ENCODE data around the gene SCAMP2. TPM values are rescaled to one million over a fixed set of nuclear protein-coding genes. Genes with fewer than 3 reads are reported as not detected.
A peak's percentile ranks its signal among the peaks of the same experiment; 100 is the strongest.

Gene SCAMP2
- total RNA-seq, 2 experiments from 2014 or later, result 56.1 to 56.9 TPM

DNA sequence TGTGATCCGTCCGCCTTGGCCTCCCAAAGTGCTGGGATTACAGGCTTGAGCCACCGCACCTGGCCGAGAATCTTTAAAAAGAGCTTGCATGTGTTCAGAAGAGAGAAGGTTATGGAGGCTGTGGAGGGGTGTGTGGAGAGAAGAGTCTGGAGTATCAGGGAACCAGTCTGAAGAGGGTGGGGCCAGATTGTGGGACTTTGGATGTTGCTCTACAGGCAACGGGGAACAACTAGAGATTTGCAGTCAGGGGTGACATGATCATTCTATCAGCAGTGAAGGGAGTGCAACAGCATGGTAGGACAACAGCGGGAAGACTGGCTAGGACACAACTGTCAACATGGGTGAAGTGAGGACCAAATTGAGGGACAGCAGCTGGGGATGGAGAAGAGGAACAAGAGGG, 8.9 kb downstream of the SCAMP2 start:
- Histone ChIP-seq H3K4me1 (ENCODE audit: insufficient read depth, low read length) (peaks cover 74% of the 10 kb centered on the region), H3K9me3 (ENCODE audit: control insufficient read depth in 1 of 2, insufficient read depth in 1 of 2, low read length in 2 of 2) (no peaks in the 10 kb centered on the region), H3K27ac (ENCODE audit: low read depth in 1 of 2, low read length in 2 of 2) (peak overlapping the region in 1 of 2 donors; percentile 25), H3K36me3 (ENCODE audit: insufficient read depth, low read length) (peaks cover 18% of the 10 kb centered on the region), H3K4me3 (ENCODE audit: low read length) (no peak overlapping the region), H3K27me3 (ENCODE audit: control insufficient read depth in 1 of 2, insufficient read depth in 2 of 2, low read length in 2 of 2) (no peaks in the 10 kb centered on the region)
- Mint-ChIP-seq H3K4me3 (peak overlapping the region; percentile 1), H3K9me3 (no peaks in the 10 kb centered on the region), H3K27ac (peak overlapping the region; percentile 62), H3K4me1 (ENCODE audit: low read depth) (peaks cover 54% of the 10 kb centered on the region), H3K27me3 (no peaks in the 10 kb centered on the region), H3K36me3 (ENCODE audit: low read depth) (peaks cover 41% of the 10 kb centered on the region)
- intact Hi-C loops (cut with DNase I, micrococcal nuclease), result no loop called here
- TF ChIP-seq, protein P1, sequence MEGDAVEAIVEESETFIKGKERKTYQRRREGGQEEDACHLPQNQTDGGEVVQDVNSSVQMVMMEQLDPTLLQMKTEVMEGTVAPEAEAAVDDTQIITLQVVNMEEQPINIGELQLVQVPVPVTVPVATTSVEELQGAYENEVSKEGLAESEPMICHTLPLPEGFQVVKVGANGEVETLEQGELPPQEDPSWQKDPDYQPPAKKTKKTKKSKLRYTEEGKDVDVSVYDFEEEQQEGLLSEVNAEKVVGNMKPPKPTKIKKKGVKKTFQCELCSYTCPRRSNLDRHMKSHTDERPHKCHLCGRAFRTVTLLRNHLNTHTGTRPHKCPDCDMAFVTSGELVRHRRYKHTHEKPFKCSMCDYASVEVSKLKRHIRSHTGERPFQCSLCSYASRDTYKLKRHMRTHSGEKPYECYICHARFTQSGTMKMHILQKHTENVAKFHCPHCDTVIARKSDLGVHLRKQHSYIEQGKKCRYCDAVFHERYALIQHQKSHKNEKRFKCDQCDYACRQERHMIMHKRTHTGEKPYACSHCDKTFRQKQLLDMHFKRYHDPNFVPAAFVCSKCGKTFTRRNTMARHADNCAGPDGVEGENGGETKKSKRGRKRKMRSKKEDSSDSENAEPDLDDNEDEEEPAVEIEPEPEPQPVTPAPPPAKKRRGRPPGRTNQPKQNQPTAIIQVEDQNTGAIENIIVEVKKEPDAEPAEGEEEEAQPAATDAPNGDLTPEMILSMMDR (IDR thresholded peaks at IDR 0.05), result no peak
- ATAC-seq (ENCODE audit: poor library complexity) (no peak), DNase-seq (no peak)
- ChIA-PET CTCF (interaction anchor here (0.6 to 1.1 kb wide), 2 partner anchors 37 to 42 kb away, joined by 3 read pairs; partner anchors contain the start of gene FAM219B), POLR2A (interaction anchor here (1.0 kb wide), 1 partner anchor 85 kb away, joined by 3 read pairs; no protein-coding TSS in a partner anchor)

DNA sequence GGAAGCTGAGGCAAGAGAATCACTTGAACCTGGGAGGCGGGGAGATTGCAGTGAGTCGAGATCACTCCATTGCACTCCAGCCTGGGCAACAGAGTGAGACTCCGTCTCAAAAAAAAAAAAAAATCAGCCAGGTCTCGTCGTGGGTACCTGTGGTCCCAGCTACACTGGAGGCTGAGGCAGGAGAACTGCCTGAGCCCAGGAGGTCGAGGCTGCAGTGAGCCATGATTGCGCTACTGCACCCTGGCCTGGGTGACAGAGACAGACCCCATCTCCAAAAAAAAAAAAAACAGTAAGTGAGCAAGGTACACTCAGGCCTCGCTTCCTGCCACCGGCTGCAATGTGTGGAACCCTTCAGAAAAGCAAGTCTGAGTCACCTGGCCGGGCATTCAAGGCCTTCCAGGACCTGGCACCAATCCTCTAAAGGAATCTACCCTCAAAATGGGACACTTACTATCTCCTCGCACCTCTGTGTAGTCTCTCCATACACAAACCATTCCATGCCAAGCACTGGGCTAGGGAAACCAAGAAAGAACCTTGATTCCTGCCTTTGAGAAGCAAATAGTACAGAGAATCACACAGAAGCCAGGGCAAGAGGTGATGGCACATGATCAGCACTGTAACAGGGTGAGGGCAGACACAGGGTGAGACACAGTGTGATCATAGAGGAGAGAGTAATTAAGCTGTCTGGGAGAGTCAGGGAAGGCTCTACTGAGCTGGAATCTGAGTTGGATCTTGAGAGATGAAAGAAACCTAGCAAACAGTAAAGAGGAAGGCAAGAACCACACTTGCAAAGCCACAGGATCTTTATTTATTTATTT, 9.7 kb downstream of the SCAMP2 start:
- Histone ChIP-seq H3K27ac (ENCODE audit: low read depth in 1 of 2, low read length in 2 of 2) (peak overlapping the region in 1 of 2 donors; percentile 36), H3K36me3 (ENCODE audit: insufficient read depth, low read length) (peaks cover 18% of the 10 kb centered on the region), H3K27me3 (ENCODE audit: control insufficient read depth in 1 of 2, insufficient read depth in 2 of 2, low read length in 2 of 2) (no peaks in the 10 kb centered on the region), H3K4me3 (ENCODE audit: low read length) (no peak overlapping the region), H3K9me3 (ENCODE audit: control insufficient read depth in 1 of 2, insufficient read depth in 1 of 2, low read length in 2 of 2) (no peaks in the 10 kb centered on the region), H3K4me1 (ENCODE audit: insufficient read depth, low read length) (peaks cover 75% of the 10 kb centered on the region)
- TF ChIP-seq, protein P1 (IDR thresholded peaks at IDR 0.05), result no peak
- peak overlapping the region; percentile 62 for H3K27ac Mint-ChIP-seq
- H3K36me3 Mint-ChIP-seq (ENCODE audit: low read depth), result peaks cover 43% of the 10 kb centered on the region
- peaks cover 53% of the 10 kb centered on the region for H3K4me1 Mint-ChIP-seq (ENCODE audit: low read depth)
- peak overlapping the region; percentile 13 for H3K4me3 Mint-ChIP-seq
- peak in 1 of 14 experiments; percentile 38 for DNase-seq
- intact Hi-C loops (cut with DNase I, micrococcal nuclease), result no loop called here
- POLR2A ChIA-PET, result interaction anchor here (1.0 kb wide), 1 partner anchor 84 kb away, joined by 3 read pairs; no protein-coding TSS in a partner anchor
- H3K27me3 Mint-ChIP-seq, result no peaks in the 10 kb centered on the region
- peak; percentile 37 for ATAC-seq (ENCODE audit: poor library complexity)
- CTCF ChIA-PET, result interaction anchor here (0.7 to 1.1 kb wide), 2 partner anchors 38 to 231 kb away, joined by 3 read pairs; no protein-coding TSS in a partner anchor
- H3K9me3 Mint-ChIP-seq, result no peaks in the 10 kb centered on the region

DNA sequence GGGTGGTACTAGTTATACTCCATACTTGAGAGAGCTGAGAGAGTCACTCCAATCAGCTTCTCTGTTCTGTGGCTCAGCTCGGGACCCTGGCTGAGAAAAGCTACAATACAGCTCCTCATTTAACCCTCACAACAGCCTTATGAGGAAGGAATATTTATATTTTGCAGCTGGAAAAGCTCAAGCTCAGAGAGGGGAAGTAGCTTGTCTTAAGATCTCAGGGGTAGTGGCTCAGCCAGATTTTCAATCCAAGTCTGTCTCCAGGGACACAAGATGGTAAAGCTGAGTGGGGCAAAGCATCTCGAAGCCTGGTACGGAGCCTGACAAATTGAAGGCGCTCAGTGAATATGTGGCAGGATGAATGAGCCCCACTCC, 14.8 kb downstream of the SCAMP2 start:
- no peaks in the 10 kb centered on the region for H3K9me3 Mint-ChIP-seq
- intact Hi-C loops (cut with DNase I, micrococcal nuclease), result no loop called here
- no peak for DNase-seq
- Histone ChIP-seq H3K27ac (ENCODE audit: low read depth in 1 of 2, low read length in 2 of 2) (peak overlapping the region in 1 of 2 donors; percentile 12), H3K4me3 (ENCODE audit: low read length) (no peak overlapping the region), H3K36me3 (ENCODE audit: insufficient read depth, low read length) (peaks cover 27% of the 10 kb centered on the region), H3K4me1 (ENCODE audit: insufficient read depth, low read length) (peaks cover 50% of the 10 kb centered on the region), H3K9me3 (ENCODE audit: control insufficient read depth in 1 of 2, insufficient read depth in 1 of 2, low read length in 2 of 2) (no peaks in the 10 kb centered on the region), H3K27me3 (ENCODE audit: control insufficient read depth in 1 of 2, insufficient read depth in 2 of 2, low read length in 2 of 2) (no peaks in the 10 kb centered on the region)
- no peak for ATAC-seq (ENCODE audit: poor library complexity)
- H3K36me3 Mint-ChIP-seq (ENCODE audit: low read depth), result peaks cover 34% of the 10 kb centered on the region
- ChIA-PET POLR2A (interaction anchor here (0.6 to 1.7 kb wide), 6 partner anchors 9 to 43 kb away, joined by 3 to 5 read pairs (median 4); no protein-coding TSS in a partner anchor), CTCF (interaction anchor here (1.2 to 1.6 kb wide), 2 partner anchors 12 to 74 kb away, joined by 3 read pairs; no protein-coding TSS in a partner anchor)
- H3K4me3 Mint-ChIP-seq, result no peak overlapping the region
- H3K4me1 Mint-ChIP-seq (ENCODE audit: low read depth), result peaks cover 31% of the 10 kb centered on the region
- H3K27ac Mint-ChIP-seq, result peak overlapping the region; percentile 83
- TF ChIP-seq, protein P1 (IDR thresholded peaks at IDR 0.05), result no peak
- no peaks in the 10 kb centered on the region for H3K27me3 Mint-ChIP-seq
